ENCODE measurements around the gene ATF6B.
A peak's percentile ranks its signal among the peaks of the same experiment; 100 is the strongest.

The ATF6B gene

GRCh38 chr6:32131439-32131948, 3.4 kb upstream of the ATF6B start:
- Mint-ChIP-seq H3K4me1 (peaks cover 38% of the 10 kb centered on the region), H3K4me3 (peak overlapping the region; percentile 28), H3K27me3 (peaks cover 35% of the 10 kb centered on the region), H3K9me3 (no peaks in the 10 kb centered on the region), H3K36me3 (peaks cover 20% of the 10 kb centered on the region), H3K27ac (no peak overlapping the region)
- DNase-seq, result no peak
- CTCF ChIA-PET, result interaction anchor here (1.1 to 1.9 kb wide), 2 partner anchors 13 to 64 kb away, joined by 3 to 4 read pairs; no protein-coding TSS in a partner anchor

- peak overlapping the region; percentile 95 for H3K27ac Mint-ChIP-seq
- H3K9me3 Mint-ChIP-seq, result no peaks in the 10 kb centered on the region
- CTCF ChIA-PET, result interaction anchor here (0.7 to 3.7 kb wide), 5 partner anchors 9 to 66 kb away, joined by 3 to 25 read pairs (median 4); partner anchors contain the start of gene GPSM3
- H3K4me1 Mint-ChIP-seq, result peaks cover 46% of the 10 kb centered on the region
- H3K27me3 Mint-ChIP-seq, result peaks cover 18% of the 10 kb centered on the region
- peak overlapping the region; percentile 96 for H3K4me3 Mint-ChIP-seq
- no peak for DNase-seq
- peaks cover 27% of the 10 kb centered on the region for H3K36me3 Mint-ChIP-seq
These were observed 1.4 kb upstream of the ATF6B start for GRCh38 chr6:32129297-32130088.

- H3K9me3 Mint-ChIP-seq, result no peaks in the 10 kb centered on the region
- no peak for DNase-seq
- peak overlapping the region; percentile 99 for H3K4me3 Mint-ChIP-seq
- CTCF ChIA-PET, result interaction anchor here (0.7 to 3.7 kb wide), 4 partner anchors 11 to 67 kb away, joined by 3 to 25 read pairs (median 4); partner anchors contain the start of gene GPSM3
- peak overlapping the region; percentile 95 for H3K27ac Mint-ChIP-seq
- peaks cover 12% of the 10 kb centered on the region for H3K27me3 Mint-ChIP-seq
- peaks cover 50% of the 10 kb centered on the region for H3K4me1 Mint-ChIP-seq
- H3K36me3 Mint-ChIP-seq, result peaks cover 33% of the 10 kb centered on the region
These were observed 778 bp upstream of the ATF6B start for GRCh38 chr6:32128751-32129296.

GRCh38 chr6:32127409-32127716, 683 bp downstream of the ATF6B start:
- Mint-ChIP-seq H3K36me3 (peaks cover 41% of the 10 kb centered on the region), H3K27ac (peak overlapping the region; percentile 95), H3K27me3 (peaks cover 11% of the 10 kb centered on the region), H3K9me3 (no peaks in the 10 kb centered on the region), H3K4me3 (peak overlapping the region; percentile 99), H3K4me1 (peaks cover 50% of the 10 kb centered on the region)
- DNase-seq, result no peak
- CTCF ChIA-PET, result interaction anchor here (1.3 to 3.7 kb wide), 2 partner anchors 9 to 13 kb away, joined by 3 to 25 read pairs; no protein-coding TSS in a partner anchor

GRCh38 chr6:32126880-32127279, 1.2 kb downstream of the ATF6B start:
- H3K4me3 Mint-ChIP-seq, result peak overlapping the region; percentile 99
- DNase-seq, result no peak
- H3K36me3 Mint-ChIP-seq, result peaks cover 45% of the 10 kb centered on the region
- H3K27ac Mint-ChIP-seq, result peak overlapping the region; percentile 95
- no peaks in the 10 kb centered on the region for H3K9me3 Mint-ChIP-seq
- CTCF ChIA-PET, result interaction anchor here (3.7 kb wide), 1 partner anchor 9 kb away, joined by 25 read pairs; no protein-coding TSS in a partner anchor
- peaks cover 50% of the 10 kb centered on the region for H3K4me1 Mint-ChIP-seq
- H3K27me3 Mint-ChIP-seq, result peaks cover 11% of the 10 kb centered on the region

- H3K9me3 Mint-ChIP-seq, result no peaks in the 10 kb centered on the region
- no peak overlapping the region for H3K27ac Mint-ChIP-seq
- H3K4me1 Mint-ChIP-seq, result peaks cover 41% of the 10 kb centered on the region
- H3K36me3 Mint-ChIP-seq, result peaks cover 64% of the 10 kb centered on the region
- no peak overlapping the region for H3K4me3 Mint-ChIP-seq
- CTCF ChIA-PET, result interaction anchor here (1.5 kb wide), 1 partner anchor 9 kb away, joined by 5 read pairs; no protein-coding TSS in a partner anchor
- no peak for DNase-seq
- H3K27me3 Mint-ChIP-seq, result no peaks in the 10 kb centered on the region
These were observed 4.4 kb downstream of the ATF6B start for GRCh38 chr6:32123681-32124080.

- CTCF ChIA-PET, result interaction anchor here (1.2 to 1.6 kb wide), 2 partner anchors 28 to 34 kb away, joined by 3 to 4 read pairs; no protein-coding TSS in a partner anchor
- no peak for DNase-seq
- H3K36me3 Mint-ChIP-seq, result peaks cover 59% of the 10 kb centered on the region
- no peak overlapping the region for H3K27ac Mint-ChIP-seq
- H3K4me3 Mint-ChIP-seq, result no peak overlapping the region
- no peaks in the 10 kb centered on the region for H3K27me3 Mint-ChIP-seq
- H3K4me1 Mint-ChIP-seq, result peaks cover 12% of the 10 kb centered on the region
- no peaks in the 10 kb centered on the region for H3K9me3 Mint-ChIP-seq
These were observed 7.4 kb downstream of the ATF6B start for GRCh38 chr6:32120573-32121059.

- no peaks in the 10 kb centered on the region for H3K9me3 Mint-ChIP-seq
- peaks cover 59% of the 10 kb centered on the region for H3K36me3 Mint-ChIP-seq
- no peaks in the 10 kb centered on the region for H3K27me3 Mint-ChIP-seq
- no peak overlapping the region for H3K4me3 Mint-ChIP-seq
- DNase-seq, result peak; percentile 83
- CTCF ChIA-PET, result interaction anchor here (0.7 to 2.7 kb wide), 14 partner anchors 8 to 105 kb away, joined by 3 to 25 read pairs (median 4); partner anchors contain the start of genes ATF6B, FKBPL, NOTCH4 and PRRT1
- H3K4me1 Mint-ChIP-seq, result peaks cover 8% of the 10 kb centered on the region
- no peak overlapping the region for H3K27ac Mint-ChIP-seq
These were observed 9.0 kb downstream of the ATF6B start for GRCh38 chr6:32118782-32119628.

- CTCF ChIA-PET, result interaction anchor here (0.8 to 2.7 kb wide), 8 partner anchors 10 to 297 kb away, joined by 3 to 25 read pairs (median 3); partner anchors contain the start of genes ATF6B and FKBPL
- DNase-seq, result no peak
- H3K27ac Mint-ChIP-seq, result peak overlapping the region; percentile 58
- no peaks in the 10 kb centered on the region for H3K9me3 Mint-ChIP-seq
- H3K27me3 Mint-ChIP-seq, result no peaks in the 10 kb centered on the region
- H3K36me3 Mint-ChIP-seq, result peaks cover 54% of the 10 kb centered on the region
- H3K4me3 Mint-ChIP-seq, result no peak overlapping the region
- peaks cover 8% of the 10 kb centered on the region for H3K4me1 Mint-ChIP-seq
These were observed 10.6 kb downstream of the ATF6B start for GRCh38 chr6:32117461-32117860.

GRCh38 chr6:32116674-32117073, 11.4 kb downstream of the ATF6B start:
- H3K36me3 Mint-ChIP-seq, result peaks cover 48% of the 10 kb centered on the region
- no peaks in the 10 kb centered on the region for H3K27me3 Mint-ChIP-seq
- CTCF ChIA-PET, result interaction anchor here (1.2 to 2.7 kb wide), 3 partner anchors 12 to 79 kb away, joined by 3 to 25 read pairs (median 6); partner anchors contain the start of genes ATF6B and FKBPL
- no peak for DNase-seq
- no peaks in the 10 kb centered on the region for H3K9me3 Mint-ChIP-seq
- H3K4me1 Mint-ChIP-seq, result peaks cover 8% of the 10 kb centered on the region
- H3K27ac Mint-ChIP-seq, result no peak overlapping the region
- H3K4me3 Mint-ChIP-seq, result no peak overlapping the region

- Mint-ChIP-seq H3K27ac (no peak overlapping the region), H3K9me3 (no peaks in the 10 kb centered on the region), H3K4me1 (peaks cover 8% of the 10 kb centered on the region), H3K27me3 (no peaks in the 10 kb centered on the region), H3K4me3 (no peak overlapping the region), H3K36me3 (peaks cover 42% of the 10 kb centered on the region)
- CTCF ChIA-PET, result interaction anchor here (1.9 kb wide), 1 partner anchor 9 kb away, joined by 5 read pairs; no protein-coding TSS in a partner anchor
- DNase-seq, result no peak
These were observed 12.4 kb downstream of the ATF6B start for GRCh38 chr6:32115623-32116022.

- Mint-ChIP-seq H3K4me3 (no peak overlapping the region), H3K27ac (no peak overlapping the region), H3K36me3 (peaks cover 39% of the 10 kb centered on the region), H3K27me3 (peaks cover 5% of the 10 kb centered on the region), H3K4me1 (peaks cover 8% of the 10 kb centered on the region), H3K9me3 (no peaks in the 10 kb centered on the region)
- CTCF ChIA-PET, result interaction anchor here (1.9 kb wide), 1 partner anchor 10 kb away, joined by 5 read pairs; no protein-coding TSS in a partner anchor
- DNase-seq, result no peak
These were observed 13.2 kb downstream of the ATF6B start for GRCh38 chr6:32114796-32115195.
